ENCODE results near the gene IFITM10. TPM values are rescaled to one million over a fixed set of nuclear protein-coding genes. Genes with fewer than 3 reads are reported as not detected.
A peak's percentile ranks its signal among the peaks of the same experiment; 100 is the strongest.

The IFITM10 gene
- total and polyA plus RNA-seq, 11 donors, result 0.12 to 3.6 (median 0.54) TPM

GRCh38 chr11:1781593-1781975, 31.2 kb upstream of the IFITM10 start:
- DNase-seq, result no peak
- intact Hi-C loops (cut with DNase I), result no loop called here
- Histone ChIP-seq H3K36me3 (no peaks in the 10 kb centered on the region), H3K27ac (peak overlapping the region in 1 of 12 donors; percentile 86), H3K4me1 (peaks cover 0 to 68% (median 0%) of the 10 kb centered on the region in 12 donors), H3K4me3 (no peak overlapping the region), H3K9me3 (peaks cover 0 to 2% (median 0%) of the 10 kb centered on the region in 12 donors), H3K27me3 (peaks cover 0 to 26% (median 0%) of the 10 kb centered on the region in 9 donors)
- TF ChIP-seq POLR2A (IDR thresholded peaks at IDR 0.05), result no peak
- no peak for TF ChIP-seq CTCF (IDR thresholded peaks at IDR 0.05)
- WGBS, 4 donors, result 76 to 82% (median 78%) methylated on average over 5 to 9 of the region's 9 CpGs
- ATAC-seq, result no peak

GRCh38 chr11:1780700-1781592, 30.6 kb upstream of the IFITM10 start:
- H3K4me3 ChIP-seq, result no peak overlapping the region
- DNase-seq, result no peak
- peak in 3 of 4 donors; percentile 43 to 67 (median 48) for ATAC-seq
- intact Hi-C loops (cut with DNase I), result no loop called here
- no peaks in the 10 kb centered on the region for H3K36me3 ChIP-seq
- WGBS, 4 donors, result 64 to 74% (median 69%) methylated on average over 20 to 25 of the region's 25 CpGs
- peak overlapping the region in 1 of 12 donors; percentile 86 for H3K27ac ChIP-seq
- H3K9me3 ChIP-seq, result peaks cover 0 to 5% (median 0%) of the 10 kb centered on the region in 12 donors
- TF ChIP-seq CTCF (IDR thresholded peaks at IDR 0.05) (no peak), POLR2A (IDR thresholded peaks at IDR 0.05) (no peak)
- H3K27me3 ChIP-seq, result peaks cover 0 to 26% (median 0%) of the 10 kb centered on the region in 9 donors
- peaks cover 0 to 64% (median 0%) of the 10 kb centered on the region in 12 donors for H3K4me1 ChIP-seq

GRCh38 chr11:1779806-1780699, 29.7 kb upstream of the IFITM10 start:
- peaks cover 0 to 59% (median 0%) of the 10 kb centered on the region in 12 donors for H3K4me1 ChIP-seq
- H3K27me3 ChIP-seq, result peaks cover 0 to 26% (median 0%) of the 10 kb centered on the region in 9 donors
- 72 to 81% (median 78%) methylated on average over 34 of the region's 34 CpGs for WGBS, 4 donors
- intact Hi-C loops (cut with DNase I), result loop anchor here in 1 of 10 donors (10.0 kb wide), 1 partner anchor 45 kb away; no protein-coding TSS in a partner anchor
- no peak for TF ChIP-seq POLR2A (IDR thresholded peaks at IDR 0.05)
- TF ChIP-seq CTCF (IDR thresholded peaks at IDR 0.05), result no peak
- no peak overlapping the region for H3K4me3 ChIP-seq
- DNase-seq (no peak), ATAC-seq (no peak)
- no peaks in the 10 kb centered on the region for H3K36me3 ChIP-seq
- peaks cover 0 to 5% (median 0%) of the 10 kb centered on the region in 12 donors for H3K9me3 ChIP-seq
- H3K27ac ChIP-seq, result peak overlapping the region in 1 of 12 donors; percentile 86

Data from heart left ventricle (tissue), 16 donors.